Lung (tissue), 12 donors: ENCODE measurements around the gene ANKFN1. TPM values are rescaled to one million over a fixed set of nuclear protein-coding genes. Genes with fewer than 3 reads are reported as not detected.

Experiments used
- ATAC-seq: fragments of 200-7000 bp; cut with Tn5 transposase; one replicate; pipeline ENCODE4 v1.9.1; 2020; ENCODE audit warnings: moderate number of reproducible peaks; ENCODE audit not compliant: insufficient read depth, low FRiP score
- DNase-seq, 3 donors: peaks; one replicate each; pipeline ENCODE4 v3.0.0-alpha.2; 2013 to 2017
- H3K27ac ChIP-seq, 2 donors: one replicate each; pipeline ENCODE4 v1.5.1; 2013; ENCODE audit warnings: mild to moderate bottlenecking in 2 of 2, moderate library complexity in 2 of 2, control low read depth in 1 of 2, inconsistent platforms in 1 of 2, low read depth in 1 of 2, low read length in 1 of 2
- H3K27me3 ChIP-seq, 3 donors: one replicate each; pipeline ENCODE4 v1.5.1; 2013; ENCODE audit warnings: low read length in 2 of 3; ENCODE audit not compliant: control insufficient read depth in 3 of 3, insufficient read depth in 3 of 3
- H3K36me3 ChIP-seq, 4 donors: one replicate each; pipeline ENCODE4 v1.5.1; 2013; ENCODE audit warnings: low read length in 4 of 4, mild to moderate bottlenecking in 1 of 4, moderate library complexity in 1 of 4; ENCODE audit not compliant: control insufficient read depth in 4 of 4, insufficient read depth in 4 of 4
- H3K4me1 ChIP-seq, 5 donors: one replicate each; pipeline ENCODE4 v1.5.1; 2013; ENCODE audit warnings: low read length in 5 of 5, mild to moderate bottlenecking in 2 of 5, moderate library complexity in 1 of 5; ENCODE audit not compliant: control insufficient read depth in 5 of 5, insufficient read depth in 5 of 5
- H3K4me3 ChIP-seq: one replicate; pipeline ENCODE4 v1.5.1; 2013; ENCODE audit warnings: mild to moderate bottlenecking, control low read depth, moderate library complexity
- H3K9ac ChIP-seq, 2 donors: one replicate each; pipeline ENCODE4 v1.5.1; 2013; ENCODE audit warnings: low read length in 2 of 2, control low read depth in 1 of 2; ENCODE audit not compliant: insufficient read depth in 1 of 2
- H3K9me3 ChIP-seq, 4 donors: one replicate each; pipeline ENCODE4 v1.5.1; 2013; ENCODE audit warnings: low read length in 3 of 4, mild to moderate bottlenecking in 1 of 4, moderate library complexity in 1 of 4; ENCODE audit not compliant: control insufficient read depth in 4 of 4, insufficient read depth in 3 of 4
- CTCF ChIP-seq: IDR thresholded peaks from 2 replicates; pipeline ENCODE4 v1.5.1; 2012; ENCODE audit warnings: mild to moderate bottlenecking; ENCODE audit errors: control extremely low read depth, extremely low read depth
- WGBS, 2 donors: extraction: QIAGEN DNeasy Blood & Tissue Kit; methylation state at CpG; one replicate each; pipeline ENCODE4 v1.1.7; 2013; 5-methylcytosine and 5-hydroxymethylcytosine counted together
- polyA plus RNA-seq, 2 donors: library from polyadenylated mRNA; stranded (reverse); fragments of 200-250 nt; gene quantifications; one replicate each; pipeline ENCODE4 v1.2.1, GENCODE V29; 2013
- total RNA-seq, 2 donors: library from RNA; depleted of rRNA in 1 of 2; stranded (reverse); fragments of >200 nt in 1 of 2; gene quantifications; one replicate each; pipeline ENCODE4 v1.2.1, GENCODE V29; 2014 to 2021
- donor health status: control.
- donor health status: control.
- donor health status: Bipolar disorder and iron deficiency.
- donor health status: healthy.
- donor health status: DM: yes; HTN: yes; CAD: no.

The ANKFN1 gene
- total and polyA plus RNA-seq, 4 donors = 0.39 to 8.5 (median 3.4) TPM

DNA sequence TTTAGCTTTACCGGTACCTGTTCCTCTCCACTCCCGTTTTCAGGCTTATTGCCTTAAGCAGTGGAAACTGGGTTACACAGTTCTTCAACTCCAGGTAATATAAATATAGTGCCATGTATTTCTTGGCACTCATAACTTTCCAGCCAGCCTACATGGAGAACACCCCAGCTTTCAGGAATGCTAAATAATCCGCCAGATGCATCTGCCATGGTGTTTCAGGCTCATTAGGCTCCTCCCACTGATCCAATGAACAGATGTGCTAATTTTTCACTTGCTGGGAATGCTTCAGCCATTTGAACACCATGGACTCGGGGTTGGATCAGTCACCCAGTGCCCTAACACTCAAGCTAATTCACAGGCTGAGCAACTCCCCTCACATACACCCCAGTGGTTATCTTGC, 4.6 kb downstream of the ANKFN1 start:
- no peaks in the 10 kb centered on the region for H3K27me3 ChIP-seq

GRCh38 chr17:56158344-56158743, 5.1 kb downstream of the ANKFN1 start:
- no peak for DNase-seq
- WGBS, 2 donors = 85 to 90% methylated on average over 1 of the region's 1 CpG
- H3K27me3 ChIP-seq = no peaks in the 10 kb centered on the region
- H3K27ac ChIP-seq = no peak overlapping the region
- no peak overlapping the region for H3K4me3 ChIP-seq
- TF ChIP-seq CTCF = no peak
- peaks cover 0 to 6% (median 0%) of the 10 kb centered on the region in 4 donors for H3K9me3 ChIP-seq
- H3K36me3 ChIP-seq = no peaks in the 10 kb centered on the region
- ATAC-seq = no peak
- H3K9ac ChIP-seq = no peak overlapping the region
- H3K4me1 ChIP-seq = no peaks in the 10 kb centered on the region

More for the DNA sequence above, 4.6 kb downstream of the ANKFN1 start:
- no peak for ATAC-seq
- no peaks in the 10 kb centered on the region for H3K36me3 ChIP-seq
- no peak overlapping the region for H3K9ac ChIP-seq
- DNase-seq = no peak
- 89 to 92% methylated on average over 4 of the region's 4 CpGs for WGBS, 2 donors
- TF ChIP-seq CTCF = no peak
- peaks cover 0 to 6% (median 0%) of the 10 kb centered on the region in 4 donors for H3K9me3 ChIP-seq
- H3K4me1 ChIP-seq = no peaks in the 10 kb centered on the region
- no peak overlapping the region for H3K4me3 ChIP-seq
- no peak overlapping the region for H3K27ac ChIP-seq

DNA sequence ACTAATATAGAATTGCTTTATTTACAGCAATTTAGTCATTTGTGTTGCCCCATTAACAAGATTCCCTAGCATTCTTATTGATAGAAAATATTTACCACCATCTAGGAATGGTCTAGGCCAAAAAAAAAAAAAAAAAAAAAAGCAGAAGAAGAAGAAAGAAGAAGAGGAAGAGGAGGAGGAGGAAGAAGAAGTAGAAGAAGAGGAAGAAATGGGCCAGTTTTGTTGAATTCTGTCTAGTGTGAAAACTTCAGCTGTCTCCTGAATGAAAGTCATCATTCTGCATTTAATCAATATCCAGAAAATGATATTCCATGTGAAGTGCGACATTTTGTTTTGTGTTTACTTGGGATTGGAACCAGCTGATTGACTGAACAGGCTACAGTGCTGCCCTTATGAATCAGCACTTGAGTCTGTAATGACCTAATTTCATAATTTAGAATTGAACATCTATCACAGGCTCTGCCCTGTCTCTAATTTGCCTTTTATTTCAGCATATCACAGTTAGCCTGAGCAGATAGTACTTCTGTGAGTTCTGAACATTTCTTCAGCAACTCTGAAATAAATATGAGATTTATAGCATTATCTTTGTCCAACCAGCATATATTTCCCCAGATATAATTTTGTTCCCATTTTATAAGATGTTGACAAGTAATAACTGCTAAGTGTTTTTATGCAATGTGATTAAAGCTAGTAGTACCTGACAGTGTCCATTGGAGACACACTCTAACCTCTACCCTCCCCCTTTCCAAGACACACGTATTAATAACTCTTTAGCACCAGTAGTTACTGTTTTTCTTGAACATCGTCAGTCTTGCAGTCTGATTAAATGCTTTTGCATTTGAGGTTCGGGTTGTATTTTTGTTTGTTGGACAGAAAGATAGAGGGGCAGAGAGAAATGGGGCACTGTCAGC, 5.9 kb downstream of the ANKFN1 start:
- no peak for TF ChIP-seq CTCF
- no peak for DNase-seq
- no peak for ATAC-seq
- Histone ChIP-seq H3K27ac (no peak overlapping the region), H3K27me3 (no peaks in the 10 kb centered on the region), H3K9ac (no peak overlapping the region), H3K9me3 (peaks cover 0 to 6% (median 0%) of the 10 kb centered on the region in 4 donors), H3K4me3 (no peak overlapping the region), H3K36me3 (no peaks in the 10 kb centered on the region), H3K4me1 (no peaks in the 10 kb centered on the region)
- 59 to 84% methylated on average over 4 of the region's 4 CpGs for WGBS, 2 donors
